Measurements from ENCODE around the gene RPL35A. TPM values are rescaled to one million over a fixed set of nuclear protein-coding genes. Genes with fewer than 3 reads are reported as not detected.
"Not testable (repeated sequence)": the region's sequence is repeated elsewhere in the genome, so short reads cannot be mapped to it uniquely, and the experiment has no call there.

RPL35A gene
- 848 TPM for polyA plus RNA-seq (2013, experiment 1 of 2; ENCODE audit: insufficient read length)
- polyA plus RNA-seq (2013, experiment 2 of 2; ENCODE audit: insufficient read length), result 874 TPM

DNA sequence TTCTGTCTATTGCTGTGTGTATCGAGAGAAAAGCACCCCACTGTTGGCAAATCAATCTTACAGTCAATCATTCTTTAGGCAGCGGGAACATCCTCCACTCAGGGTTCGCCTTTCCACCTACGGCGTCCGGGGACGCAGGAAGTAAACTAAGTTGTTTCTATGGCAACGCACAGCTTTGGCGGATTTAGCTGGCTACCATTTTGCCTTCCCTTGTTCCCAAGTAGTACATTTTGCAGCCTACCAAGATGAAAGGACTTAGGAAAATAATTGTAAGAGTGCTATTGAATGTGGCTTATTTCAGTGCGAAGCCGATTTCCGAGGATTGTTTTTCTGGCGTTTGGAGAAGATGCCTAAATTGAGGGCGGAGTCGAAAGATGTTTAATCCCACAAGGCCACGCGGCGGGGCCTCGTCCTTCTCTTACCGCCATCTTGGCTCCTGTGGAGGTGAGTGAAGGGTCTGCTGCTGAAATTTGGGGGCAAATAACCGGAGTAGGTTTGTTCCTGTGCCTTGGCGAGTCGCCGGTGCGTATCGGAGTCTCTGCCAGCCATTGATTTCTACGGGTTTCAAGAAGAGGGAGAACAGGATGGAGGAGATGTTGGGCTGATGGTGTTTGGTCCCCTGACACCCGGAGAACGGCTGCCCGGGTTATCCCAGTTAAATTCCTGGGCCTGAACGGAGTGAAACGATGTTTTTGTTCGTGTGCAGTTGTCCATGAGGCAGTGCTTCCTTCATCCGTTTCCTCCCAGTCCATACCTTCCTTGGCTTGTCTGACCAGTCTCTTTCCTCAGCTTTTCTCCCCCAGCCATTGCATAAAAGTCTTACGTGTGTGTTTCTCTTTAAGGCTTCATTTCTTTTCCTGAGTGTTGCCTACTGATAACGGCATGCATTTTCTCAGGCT is at the start of gene RPL35A:
RPL35A (plus strand) TSS at position 413 of the 899 bp plus-strand sequence. CDS start 778 bp downstream, outside the sequence.
- DNase-seq, result peak; percentile 90

DNA sequence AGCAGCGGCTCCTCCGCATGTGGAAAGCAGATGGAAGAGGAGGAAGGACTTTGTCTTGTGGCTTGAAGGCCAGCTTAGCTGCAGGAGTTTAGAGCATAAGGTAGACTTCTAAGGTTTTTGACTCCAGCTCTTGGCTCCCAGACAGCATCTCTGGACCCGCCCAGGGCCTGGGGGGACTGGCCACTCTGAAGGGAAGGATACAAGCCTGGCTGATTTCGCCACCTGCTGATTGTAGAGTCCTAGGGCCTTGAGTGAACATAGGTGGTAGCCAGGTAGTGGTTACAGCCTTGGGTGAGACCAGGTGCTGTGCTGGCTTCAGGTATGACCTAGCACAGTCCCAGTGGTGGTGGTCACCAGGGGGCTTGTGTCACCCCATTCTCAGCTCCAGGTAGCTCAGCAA is 48.4 kb upstream of the RPL35A start:
- DNase-seq, result no peak

DNA sequence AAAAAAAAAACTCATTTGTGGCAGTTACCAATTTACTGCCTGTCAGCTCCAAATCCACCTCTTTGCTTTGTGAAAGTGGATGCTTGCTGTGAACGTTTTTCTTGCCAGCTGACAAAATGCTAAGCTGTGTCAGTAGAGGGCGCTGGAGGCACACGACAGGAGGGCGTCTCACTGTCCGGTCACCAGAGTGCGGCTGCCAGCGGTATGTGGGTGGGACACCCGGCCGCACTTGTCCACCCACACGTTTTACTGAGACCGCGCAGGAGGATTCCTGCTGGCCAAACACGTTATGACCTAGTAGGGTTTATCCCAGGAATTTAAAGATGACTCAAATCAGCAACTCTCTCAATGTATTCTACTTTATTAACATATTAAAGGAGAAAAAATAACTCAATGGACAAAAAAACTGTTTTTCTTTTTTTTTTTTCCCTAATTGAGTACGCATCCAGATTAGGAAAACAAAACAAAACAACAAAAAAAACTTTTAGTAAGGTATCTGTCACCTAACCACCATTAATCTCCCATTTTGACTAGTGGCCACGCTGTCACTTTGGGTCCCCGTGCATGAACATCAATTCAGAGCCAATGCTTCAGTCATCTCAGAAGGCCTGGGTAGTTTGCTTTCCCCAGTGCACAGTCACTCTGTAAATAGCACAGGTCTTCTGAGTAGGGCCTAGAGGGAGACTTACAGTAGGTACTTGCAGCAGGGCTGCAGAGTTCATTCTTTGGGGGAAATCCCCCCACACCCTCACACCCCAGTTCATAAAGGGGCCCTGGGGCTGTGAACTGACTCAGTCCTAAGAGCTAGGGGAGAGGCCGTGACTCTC is 43.8 kb upstream of the RPL35A start:
- peak; percentile 92 for DNase-seq

DNA sequence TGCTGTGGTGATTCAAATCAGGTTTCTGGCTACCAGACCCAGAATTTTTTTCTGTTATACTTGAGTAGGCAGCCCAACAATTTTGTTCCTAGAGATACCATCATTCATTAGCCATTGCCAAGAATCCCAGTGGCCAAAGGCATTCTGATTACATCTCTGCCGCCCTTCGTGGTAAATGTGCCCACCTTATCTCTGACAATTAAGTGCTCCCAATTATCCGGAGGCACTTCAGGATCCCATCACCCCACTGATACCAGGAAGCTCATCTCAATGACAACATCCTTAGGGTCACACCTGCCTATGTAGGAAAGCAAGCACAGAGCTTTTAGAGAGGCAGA is 43.2 kb upstream of the RPL35A start:
- no peak for DNase-seq

DNA sequence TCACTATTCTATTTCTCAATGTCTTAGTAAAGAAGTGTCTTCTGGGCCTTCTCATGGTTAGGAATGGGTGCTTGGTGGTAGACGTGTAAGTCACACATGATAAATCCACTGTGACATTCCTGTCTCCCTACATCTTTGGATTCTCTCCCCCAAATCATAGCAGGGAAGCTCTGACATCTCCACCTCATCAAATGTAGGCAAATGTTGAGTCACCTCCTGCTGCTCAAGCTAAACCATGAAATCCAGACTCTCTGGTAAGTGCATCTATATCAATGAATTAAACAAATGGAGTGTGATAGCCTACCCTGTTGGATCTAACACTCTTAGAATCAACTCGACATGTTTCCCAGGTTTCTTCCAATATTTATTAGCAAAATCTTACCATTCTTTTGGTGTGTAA is 42.8 kb upstream of the RPL35A start:
- DNase-seq, result peak; percentile 13

DNA sequence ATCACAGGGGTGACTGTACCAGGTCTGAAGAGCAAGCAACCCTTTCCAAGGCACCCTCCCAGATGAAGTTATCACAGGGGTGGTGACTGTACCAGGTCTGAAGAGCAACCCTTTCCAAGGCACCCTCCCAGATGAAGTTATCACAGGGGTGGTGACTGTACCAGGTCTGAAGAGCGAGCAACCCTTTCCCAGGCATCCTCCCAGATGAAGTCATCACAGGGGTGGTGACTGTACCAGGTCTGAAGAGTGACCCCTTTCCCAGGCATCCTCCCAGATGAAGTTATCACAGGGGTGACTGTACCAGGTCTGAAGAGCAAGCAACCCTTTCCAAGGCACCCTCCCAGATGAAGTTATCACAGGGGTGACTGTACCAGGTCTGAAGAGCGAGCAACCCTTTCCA is 41.4 kb upstream of the RPL35A start:
- peak; percentile 63 for DNase-seq

DNA sequence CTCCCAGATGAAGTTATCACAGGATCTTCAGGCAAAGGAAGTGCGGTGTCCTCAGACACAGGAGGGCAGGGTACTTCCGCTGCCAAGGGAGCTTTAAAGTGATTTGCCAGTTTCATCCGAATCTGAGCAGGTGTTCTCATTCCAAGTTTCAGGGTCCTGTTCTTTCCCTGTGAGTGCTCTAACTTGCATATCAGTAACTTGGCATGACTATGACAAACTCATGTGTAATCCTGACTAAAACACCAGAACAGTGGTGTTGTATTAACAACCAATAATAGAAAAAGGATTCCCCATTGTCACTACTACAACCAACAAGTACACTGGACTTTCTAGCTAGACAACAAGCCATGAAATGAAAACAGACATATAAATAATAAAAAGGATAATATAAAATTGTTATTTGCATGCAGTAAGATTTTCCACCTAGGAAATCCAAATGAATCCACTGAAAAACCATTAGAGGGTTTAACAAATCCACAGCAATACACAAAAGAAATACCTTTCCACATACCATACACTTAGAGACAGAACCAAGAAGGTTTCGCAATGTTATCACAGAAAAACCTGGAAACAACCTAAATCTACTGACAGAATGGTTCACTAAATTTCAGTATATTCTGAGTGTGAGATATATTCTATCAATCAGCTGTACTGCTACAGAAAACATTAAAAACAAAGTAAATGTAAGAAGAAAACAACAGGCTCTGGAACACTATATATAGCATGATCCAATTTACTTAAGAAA is 40.9 kb upstream of the RPL35A start:
- no peak for DNase-seq

DNA sequence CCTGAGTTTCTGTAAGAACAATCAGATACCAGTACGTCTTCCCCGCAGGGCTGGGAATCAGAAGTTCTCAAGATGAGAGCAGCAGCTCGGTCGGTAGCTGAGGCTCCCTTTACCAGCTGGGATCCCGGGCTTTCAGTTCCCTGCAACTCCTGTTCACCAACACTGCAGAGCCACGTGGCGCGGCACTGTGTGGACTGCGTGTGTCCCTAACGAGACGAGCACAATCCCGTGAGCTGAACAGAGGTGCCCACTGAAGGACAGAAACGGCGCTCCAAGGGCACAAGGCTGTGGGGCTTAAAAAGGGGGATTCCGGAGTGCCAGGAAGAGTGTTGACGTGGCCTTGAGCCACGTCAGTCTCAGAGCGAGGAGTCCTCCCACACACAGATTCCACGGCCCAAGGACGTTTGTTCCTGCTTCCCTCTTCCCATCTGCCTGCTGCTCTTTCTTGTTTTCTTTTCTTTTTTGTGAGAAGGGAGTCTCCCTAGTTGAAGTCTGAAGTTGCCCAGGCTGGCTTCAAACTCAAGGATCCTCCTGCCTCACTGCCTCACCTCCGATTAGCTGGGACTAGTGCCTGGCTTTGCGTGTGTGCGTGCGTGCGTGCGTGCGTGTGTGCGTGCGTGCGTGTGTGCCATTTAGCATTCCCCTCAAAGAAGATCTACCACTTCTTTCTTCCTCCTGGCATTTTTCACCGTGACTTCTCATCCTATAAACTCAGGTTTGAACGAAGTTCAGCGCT is 37.1 kb upstream of the RPL35A start:
- no peak for DNase-seq

DNA sequence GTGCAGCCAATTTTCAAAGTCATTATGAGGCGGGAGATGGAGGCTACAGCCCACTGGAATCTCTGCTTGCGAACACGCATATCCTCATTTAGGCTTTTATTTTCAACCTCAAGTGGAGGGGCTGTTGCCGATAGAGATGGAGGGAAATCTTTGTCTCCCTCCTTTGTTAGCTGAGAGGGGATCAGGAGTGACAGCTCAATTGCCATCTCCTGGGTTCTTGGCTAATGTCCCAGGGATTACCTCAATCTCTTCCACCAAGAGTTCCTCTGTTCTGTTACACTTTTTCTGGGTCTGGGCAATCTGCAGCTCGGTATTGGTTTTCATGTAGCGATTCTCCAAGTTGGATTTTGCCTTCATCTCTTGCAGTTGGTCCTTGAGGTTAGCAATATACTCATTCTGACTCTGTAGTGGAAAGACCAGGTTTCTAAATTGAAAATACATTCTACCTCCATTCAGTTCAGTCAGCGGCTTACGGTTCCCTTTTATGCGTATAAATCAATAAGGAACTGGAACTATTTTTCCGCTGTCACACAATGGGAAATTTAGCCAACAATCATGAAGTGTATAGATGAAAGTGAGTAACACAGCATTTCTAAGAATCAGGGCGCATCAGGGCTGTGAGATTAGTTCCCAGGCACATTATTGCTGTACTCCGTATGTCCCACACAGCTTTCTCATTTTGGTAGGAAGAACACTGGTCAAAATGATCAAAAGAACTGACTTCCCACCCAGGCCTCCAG is 36.2 kb upstream of the RPL35A start:
- DNase-seq, result no peak

DNA sequence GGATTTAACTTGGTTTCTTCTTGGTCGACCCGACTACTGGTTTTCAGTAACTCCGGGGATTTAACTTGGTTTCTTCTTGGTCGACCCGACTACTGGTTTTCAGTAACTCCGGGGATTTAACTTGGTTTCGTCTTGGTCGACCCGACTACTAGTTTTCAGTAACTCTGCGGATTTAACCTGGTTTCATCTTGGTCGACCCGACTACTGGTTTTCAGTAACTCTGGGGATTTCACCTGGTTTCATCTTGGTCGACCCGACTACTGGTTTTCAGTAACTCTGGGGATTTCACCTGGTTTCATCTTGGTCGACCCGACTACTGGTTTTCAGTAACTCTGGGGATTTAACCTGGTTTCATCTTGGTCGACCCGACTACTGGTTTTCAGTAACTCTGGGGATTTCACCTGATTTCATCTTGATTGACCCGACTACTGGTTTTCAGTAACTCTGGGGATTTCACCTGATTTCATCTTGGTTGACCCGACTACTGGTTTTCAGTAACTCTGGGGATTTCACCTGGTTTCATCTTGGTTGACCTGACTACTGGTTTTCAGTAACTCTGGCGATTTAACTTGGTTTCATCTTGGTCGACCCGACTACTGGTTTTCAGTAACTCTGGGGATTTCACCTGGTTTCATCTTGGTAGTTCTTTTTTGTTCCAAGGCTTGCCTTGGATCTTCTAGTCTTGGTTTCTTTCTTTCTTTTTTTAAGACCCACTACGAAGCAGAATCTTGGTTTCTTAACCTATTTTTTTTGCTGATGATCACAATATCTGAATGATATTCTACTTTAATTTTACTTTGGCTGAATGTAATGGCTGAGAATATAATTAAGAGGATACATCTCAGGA is 28.3 kb upstream of the RPL35A start:
- DNase-seq, result not testable (repeated sequence)

DNA sequence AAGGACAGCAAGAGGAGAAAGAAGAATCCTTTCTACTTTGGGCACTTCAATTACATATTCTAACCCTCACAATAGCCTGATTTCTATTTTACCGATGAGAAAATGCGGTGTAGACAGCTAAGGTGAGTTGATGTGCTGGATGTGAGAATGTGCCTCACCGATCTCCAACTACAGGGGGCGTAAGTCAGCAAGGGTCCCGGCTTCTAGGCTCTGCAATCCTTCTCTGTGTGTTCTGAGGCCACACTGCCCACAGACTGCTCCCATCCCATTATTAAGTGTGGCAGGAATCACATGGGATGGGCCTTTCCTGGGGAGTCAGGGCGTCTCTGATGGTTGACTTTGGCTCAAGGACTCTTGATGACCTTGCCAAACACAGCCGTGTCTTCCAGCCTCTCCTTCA is 23.6 kb upstream of the RPL35A start:
- no peak for DNase-seq

DNA sequence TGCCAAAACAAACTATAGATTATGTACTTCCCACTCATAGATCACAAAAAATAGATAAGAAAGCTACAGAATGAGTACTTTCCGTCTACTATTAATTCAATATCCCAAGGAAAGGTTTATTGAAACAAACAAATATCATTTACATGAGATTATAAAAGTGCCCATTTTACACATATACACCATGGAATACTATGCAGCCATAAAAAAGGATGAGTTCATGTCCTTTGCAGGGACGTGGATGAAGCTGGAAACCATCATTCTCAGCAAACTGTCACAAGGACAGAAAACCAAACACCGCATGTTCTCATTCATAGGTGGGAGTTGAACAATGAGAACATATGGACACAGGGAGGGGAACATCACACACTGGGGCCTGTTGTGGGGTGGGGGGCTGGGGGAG is 22.4 kb upstream of the RPL35A start:
- not testable (repeated sequence) for DNase-seq

DNA sequence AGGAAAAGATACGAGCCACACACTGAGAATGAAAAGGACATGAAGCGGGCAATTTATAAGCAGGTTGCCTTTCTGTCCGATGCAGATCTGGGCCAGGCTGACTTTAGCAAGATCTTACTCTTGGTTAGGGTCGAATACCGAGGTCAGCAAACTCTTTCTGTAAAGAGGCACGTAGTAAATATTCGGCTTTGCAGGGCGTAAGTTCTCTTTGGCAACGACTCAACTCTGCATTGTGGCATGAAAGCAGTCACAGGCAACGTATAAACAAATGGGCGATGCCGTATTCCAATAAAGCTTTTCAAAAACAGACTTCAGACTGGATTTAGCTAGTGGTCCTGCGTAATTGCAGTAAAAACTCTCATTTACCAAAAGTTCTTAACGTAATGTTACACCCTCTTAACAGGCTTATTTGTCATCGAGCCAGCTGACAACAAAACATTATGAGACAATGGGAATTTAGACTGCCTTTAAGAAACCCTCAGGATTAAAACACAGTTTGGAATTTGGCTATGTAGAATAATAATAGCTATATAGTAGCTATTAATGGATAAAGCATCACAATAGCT is 13.1 kb upstream of the RPL35A start:
- no peak for DNase-seq

DNA sequence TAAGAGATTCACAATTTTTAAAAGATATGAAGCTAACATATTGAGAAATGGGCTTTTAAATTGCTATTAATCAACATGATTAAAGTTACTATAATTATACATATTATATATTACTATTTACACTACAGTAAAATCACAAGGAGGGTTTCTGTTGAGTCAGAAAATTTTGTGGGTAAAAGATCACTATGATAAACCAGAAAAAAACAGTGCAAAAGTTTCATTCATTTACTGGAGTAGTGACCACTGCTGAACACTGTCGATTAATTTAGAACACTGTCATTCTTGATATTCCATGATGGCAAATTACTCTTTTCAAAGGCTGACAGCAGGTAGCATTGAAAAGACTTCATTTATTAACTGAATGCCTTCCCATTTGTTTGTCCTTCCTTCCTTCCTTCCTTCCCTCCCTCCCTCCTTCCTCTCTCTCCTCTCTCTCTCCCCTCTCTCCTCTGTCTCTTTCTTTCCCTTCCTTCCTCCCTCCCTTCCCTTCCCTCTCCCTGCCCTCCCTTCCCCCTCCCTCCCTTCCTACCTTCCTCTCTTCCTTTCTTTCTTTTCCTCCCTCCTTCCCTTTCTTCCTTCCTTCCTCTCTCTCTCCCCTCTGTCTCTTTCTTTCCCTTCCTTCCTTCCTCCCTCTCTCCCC is 9.1 kb upstream of the RPL35A start:
- no peak for DNase-seq

DNA sequence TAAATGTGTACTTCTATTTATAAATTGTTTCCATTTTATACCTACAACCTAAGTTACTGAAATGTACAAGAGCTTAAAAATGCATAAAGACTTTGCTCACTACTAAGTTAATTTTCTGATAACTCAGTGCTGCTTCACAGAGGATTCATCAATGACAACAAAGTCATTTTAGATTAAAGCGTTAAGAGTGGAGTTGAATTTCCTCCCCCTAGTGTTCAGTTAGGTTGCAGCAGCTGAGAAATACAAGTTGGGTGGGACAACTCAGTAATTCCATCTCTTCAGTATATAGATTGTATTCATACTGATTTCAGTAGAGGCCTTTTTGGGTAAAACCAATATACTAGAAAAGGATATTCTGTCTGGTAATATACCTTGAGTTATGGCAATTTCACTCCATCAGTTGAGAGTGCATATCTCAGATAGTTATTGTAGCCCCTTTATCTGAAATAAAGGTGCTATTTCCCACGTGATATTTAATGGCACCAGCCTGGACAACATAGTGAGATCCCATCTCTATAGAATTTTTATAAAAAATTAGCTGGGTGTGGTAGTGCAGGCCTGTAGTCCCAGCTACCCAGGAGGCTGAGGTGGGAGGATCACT is 6.9 kb upstream of the RPL35A start:
- peak; percentile 57 for DNase-seq

DNA sequence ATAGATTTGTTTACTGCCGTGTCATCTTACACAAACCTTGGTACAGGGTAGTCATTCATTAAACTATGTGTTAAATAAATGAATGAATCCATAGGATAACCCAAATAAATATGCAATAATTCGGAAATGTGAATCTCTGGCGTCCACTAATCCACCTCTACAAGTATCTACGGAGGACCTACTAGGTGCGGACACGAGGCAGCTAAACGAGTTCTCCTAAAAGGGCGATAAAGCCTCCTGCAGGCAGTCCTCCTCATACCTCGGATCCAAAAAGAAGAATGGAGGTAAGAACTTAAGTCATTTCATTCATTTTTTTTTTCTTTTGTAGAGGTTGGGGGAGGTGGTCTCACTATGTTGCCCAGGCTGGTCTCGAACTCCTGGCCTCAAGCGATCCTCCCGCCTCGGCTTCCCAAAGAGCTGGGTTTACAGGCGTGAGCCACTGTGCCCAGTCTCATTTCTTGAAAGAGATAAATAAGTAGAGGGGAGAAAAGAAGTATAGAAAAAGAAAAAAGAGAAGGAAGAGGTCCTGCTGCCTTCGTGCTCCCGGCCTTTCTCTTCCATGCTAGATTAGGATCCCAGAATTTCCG is 706 bp upstream of the RPL35A start:
- no peak for DNase-seq

DNA sequence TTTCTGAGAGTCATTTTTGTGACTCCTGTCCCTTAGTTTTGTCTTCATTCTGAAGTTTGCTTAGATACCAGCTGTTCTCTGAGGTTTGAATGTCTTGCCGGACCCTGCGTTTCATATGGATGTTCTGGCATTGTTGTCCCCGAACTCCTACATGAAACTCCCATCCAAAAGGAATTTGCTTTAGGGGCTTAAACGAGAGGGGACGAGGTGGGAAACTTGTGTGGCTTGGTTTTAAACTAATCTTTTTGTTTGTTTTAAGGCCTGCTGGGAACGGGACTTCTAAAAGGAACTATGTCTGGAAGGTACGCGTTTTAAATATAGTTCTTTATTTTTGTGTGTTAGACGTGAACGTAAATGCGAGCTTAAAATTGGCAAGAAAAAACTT is 679 bp downstream of the RPL35A start:
- DNase-seq, result no peak

DNA sequence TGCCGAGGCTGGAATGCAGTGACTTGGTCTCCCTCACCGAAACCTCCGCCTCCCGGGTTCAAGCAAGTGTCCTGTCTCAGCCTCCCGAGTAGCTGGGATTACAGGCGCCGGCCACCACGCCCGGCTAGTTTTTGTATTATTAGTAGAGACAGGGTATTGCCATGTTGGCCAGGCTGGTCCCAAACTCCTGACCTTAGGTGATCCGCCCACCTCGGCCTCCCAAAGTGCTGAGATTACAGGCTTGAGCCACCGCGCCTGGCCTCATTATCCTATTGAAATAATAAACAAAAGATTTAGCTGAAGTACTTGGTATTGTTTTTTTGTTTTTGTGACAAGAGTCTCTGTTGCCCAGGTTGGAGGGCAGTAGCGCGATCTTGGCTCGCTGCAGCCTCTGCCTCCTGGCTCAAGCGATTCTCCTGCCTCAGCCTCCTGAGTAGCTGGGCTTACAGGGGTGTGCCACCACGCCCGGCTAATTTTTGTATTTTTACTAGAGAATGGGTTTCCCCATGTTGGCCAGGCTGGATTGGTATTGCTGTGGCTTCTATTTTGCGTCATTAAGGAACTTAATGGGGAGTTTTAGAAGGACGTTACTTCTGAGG is 1.5 kb downstream of the RPL35A start:
- DNase-seq, result no peak
